PC-9 (cell line): Measurements from ENCODE around the gene CFAP410.

Experiments
- EZH2 ChIP-seq: fragments of 200-600 bp; sonication (generic); IDR thresholded peaks from 2 replicates; pipeline ENCODE4 v1.8.0; 2017; ENCODE audit warnings: antibody characterized with exemption, low read depth
- TF ChIP-seq, protein P1 (sequence below): fragments of 200-600 bp; sonication (generic); conservative IDR thresholded peaks from 2 replicates; pipeline ENCODE4 v1.6.1; 2017; ENCODE audit warnings: mixed run types, antibody characterized with exemption, mild to moderate bottlenecking, moderate library complexity

DNA sequence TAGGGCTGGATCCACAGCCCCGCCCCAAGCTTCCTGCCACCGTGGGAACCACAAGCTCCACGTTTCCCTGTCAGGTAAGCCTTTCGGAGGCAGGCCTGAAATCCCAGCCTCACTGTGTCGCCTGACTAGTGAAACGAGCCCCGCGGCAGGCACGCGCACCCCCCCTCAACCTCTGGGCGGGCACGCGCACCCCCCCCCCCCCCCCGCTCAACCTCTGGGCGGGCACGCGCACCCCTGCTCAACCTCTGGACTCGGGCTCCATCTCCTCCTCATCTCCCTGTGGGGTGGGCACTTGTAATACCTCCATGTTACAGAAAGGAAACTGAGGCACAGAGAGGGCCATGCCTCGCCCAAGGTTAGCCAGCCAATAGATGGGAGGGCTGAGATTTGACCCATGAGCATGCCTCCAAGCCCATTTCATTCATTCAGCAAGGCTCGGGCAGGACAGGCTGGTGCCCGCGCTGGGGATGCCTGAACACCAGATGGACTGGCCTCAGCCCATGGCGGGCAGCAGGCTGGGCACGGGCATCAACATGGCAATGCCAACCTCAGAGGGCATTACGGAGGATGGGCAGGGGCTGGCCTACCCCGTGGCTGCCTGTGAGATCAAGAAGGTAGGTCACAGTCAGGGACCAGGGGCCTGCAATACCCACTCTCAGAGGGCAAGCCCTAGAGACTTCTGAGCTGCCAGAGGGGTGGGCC, 4.7 kb downstream of the CFAP410 start:
- TF ChIP-seq, protein P1, sequence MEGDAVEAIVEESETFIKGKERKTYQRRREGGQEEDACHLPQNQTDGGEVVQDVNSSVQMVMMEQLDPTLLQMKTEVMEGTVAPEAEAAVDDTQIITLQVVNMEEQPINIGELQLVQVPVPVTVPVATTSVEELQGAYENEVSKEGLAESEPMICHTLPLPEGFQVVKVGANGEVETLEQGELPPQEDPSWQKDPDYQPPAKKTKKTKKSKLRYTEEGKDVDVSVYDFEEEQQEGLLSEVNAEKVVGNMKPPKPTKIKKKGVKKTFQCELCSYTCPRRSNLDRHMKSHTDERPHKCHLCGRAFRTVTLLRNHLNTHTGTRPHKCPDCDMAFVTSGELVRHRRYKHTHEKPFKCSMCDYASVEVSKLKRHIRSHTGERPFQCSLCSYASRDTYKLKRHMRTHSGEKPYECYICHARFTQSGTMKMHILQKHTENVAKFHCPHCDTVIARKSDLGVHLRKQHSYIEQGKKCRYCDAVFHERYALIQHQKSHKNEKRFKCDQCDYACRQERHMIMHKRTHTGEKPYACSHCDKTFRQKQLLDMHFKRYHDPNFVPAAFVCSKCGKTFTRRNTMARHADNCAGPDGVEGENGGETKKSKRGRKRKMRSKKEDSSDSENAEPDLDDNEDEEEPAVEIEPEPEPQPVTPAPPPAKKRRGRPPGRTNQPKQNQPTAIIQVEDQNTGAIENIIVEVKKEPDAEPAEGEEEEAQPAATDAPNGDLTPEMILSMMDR = no peak
- TF ChIP-seq EZH2 = no peak
